ENCODE results near the gene RAB40B. TPM values are rescaled to one million over a fixed set of nuclear protein-coding genes. Genes with fewer than 3 reads are reported as not detected.

The RAB40B gene
- total and polyA plus RNA-seq, 4 donors: 2.9 to 12.1 (median 10.5) TPM

DNA sequence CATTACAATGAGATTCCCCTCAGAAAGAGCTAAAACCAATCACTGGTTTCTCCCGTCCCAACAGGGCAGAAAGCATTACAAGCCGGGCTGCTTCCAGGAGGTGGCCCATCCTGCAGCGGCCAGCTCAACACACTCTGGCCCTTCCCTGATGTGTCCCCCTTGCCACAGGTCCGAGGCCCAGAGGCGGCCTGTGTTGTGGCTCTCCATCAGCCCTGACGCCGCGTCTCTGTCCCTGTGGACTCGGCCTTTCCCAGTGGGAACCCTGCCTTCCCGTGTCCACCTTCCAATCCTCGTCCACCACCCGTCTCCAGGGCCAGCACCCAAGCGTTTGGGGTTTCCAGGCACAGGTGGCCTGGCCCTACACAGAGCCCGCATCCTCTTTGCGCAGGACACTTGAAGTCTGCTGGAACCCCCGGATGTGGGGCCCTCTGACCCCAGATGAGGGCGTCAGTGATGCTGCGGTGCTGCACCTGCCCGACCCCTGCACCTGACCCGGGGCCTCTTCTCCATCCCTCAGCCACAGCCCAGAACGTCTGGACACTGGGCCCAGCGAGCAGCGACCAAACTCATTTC lies 21.1 kb downstream of the RAB40B start:
- Histone ChIP-seq H3K4me3 (ENCODE audit: low read depth in 1 of 3, low read length in 3 of 3) (no peak overlapping the region), H3K27me3 (ENCODE audit: control insufficient read depth in 4 of 4, insufficient read depth in 4 of 4, low read length in 3 of 4) (no peaks in the 10 kb centered on the region), H3K27ac (ENCODE audit: low read depth in 1 of 2, low read length in 2 of 2) (no peak overlapping the region), H3K36me3 (ENCODE audit: control insufficient read depth in 4 of 4, insufficient read depth in 3 of 4, low read depth in 1 of 4, low read length in 3 of 4) (no peaks in the 10 kb centered on the region), H3K4me1 (ENCODE audit: control insufficient read depth in 4 of 4, insufficient read depth in 4 of 4, low read length in 3 of 4) (peaks cover 10 to 16% (median 13%) of the 10 kb centered on the region in 4 donors), H3K9ac (ENCODE audit: low read depth in 1 of 2, low read length in 2 of 2) (no peak overlapping the region), H3K9me3 (ENCODE audit: control insufficient read depth in 4 of 4, low read length in 3 of 4) (no peaks in the 10 kb centered on the region)
- 91% methylated on average over 23 of the region's 23 CpGs for WGBS
- DNase-seq (ENCODE audit: low spot score): no peak
- no peak for TF ChIP-seq FOXA1 (IDR thresholded peaks at IDR 0.05)
- TF ChIP-seq, protein P1, sequence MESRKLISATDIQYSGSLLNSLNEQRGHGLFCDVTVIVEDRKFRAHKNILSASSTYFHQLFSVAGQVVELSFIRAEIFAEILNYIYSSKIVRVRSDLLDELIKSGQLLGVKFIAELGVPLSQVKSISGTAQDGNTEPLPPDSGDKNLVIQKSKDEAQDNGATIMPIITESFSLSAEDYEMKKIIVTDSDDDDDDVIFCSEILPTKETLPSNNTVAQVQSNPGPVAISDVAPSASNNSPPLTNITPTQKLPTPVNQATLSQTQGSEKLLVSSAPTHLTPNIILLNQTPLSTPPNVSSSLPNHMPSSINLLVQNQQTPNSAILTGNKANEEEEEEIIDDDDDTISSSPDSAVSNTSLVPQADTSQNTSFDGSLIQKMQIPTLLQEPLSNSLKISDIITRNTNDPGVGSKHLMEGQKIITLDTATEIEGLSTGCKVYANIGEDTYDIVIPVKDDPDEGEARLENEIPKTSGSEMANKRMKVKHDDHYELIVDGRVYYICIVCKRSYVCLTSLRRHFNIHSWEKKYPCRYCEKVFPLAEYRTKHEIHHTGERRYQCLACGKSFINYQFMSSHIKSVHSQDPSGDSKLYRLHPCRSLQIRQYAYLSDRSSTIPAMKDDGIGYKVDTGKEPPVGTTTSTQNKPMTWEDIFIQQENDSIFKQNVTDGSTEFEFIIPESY (IDR thresholded peaks at IDR 0.05): no peak
- TF ChIP-seq EGR1 (IDR thresholded peaks at IDR 0.05; ENCODE audit: low read depth in 2 of 2): no peak
- TF ChIP-seq, protein P2, sequence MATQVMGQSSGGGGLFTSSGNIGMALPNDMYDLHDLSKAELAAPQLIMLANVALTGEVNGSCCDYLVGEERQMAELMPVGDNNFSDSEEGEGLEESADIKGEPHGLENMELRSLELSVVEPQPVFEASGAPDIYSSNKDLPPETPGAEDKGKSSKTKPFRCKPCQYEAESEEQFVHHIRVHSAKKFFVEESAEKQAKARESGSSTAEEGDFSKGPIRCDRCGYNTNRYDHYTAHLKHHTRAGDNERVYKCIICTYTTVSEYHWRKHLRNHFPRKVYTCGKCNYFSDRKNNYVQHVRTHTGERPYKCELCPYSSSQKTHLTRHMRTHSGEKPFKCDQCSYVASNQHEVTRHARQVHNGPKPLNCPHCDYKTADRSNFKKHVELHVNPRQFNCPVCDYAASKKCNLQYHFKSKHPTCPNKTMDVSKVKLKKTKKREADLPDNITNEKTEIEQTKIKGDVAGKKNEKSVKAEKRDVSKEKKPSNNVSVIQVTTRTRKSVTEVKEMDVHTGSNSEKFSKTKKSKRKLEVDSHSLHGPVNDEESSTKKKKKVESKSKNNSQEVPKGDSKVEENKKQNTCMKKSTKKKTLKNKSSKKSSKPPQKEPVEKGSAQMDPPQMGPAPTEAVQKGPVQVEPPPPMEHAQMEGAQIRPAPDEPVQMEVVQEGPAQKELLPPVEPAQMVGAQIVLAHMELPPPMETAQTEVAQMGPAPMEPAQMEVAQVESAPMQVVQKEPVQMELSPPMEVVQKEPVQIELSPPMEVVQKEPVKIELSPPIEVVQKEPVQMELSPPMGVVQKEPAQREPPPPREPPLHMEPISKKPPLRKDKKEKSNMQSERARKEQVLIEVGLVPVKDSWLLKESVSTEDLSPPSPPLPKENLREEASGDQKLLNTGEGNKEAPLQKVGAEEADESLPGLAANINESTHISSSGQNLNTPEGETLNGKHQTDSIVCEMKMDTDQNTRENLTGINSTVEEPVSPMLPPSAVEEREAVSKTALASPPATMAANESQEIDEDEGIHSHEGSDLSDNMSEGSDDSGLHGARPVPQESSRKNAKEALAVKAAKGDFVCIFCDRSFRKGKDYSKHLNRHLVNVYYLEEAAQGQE (IDR thresholded peaks at IDR 0.05): no peak
- TF ChIP-seq FOXA2 (IDR thresholded peaks at IDR 0.05): no peak
- no peak for TF ChIP-seq TAF1 (conservative IDR thresholded peaks at IDR 0.05)
- TF ChIP-seq HNF4A (conservative IDR thresholded peaks at IDR 0.05): no peak
- no peak for TF ChIP-seq HNF4G (IDR thresholded peaks at IDR 0.05)
- no peak for TF ChIP-seq JUND (IDR thresholded peaks at IDR 0.05)
- TF ChIP-seq RXRA (IDR thresholded peaks at IDR 0.05): no peak
- TF ChIP-seq RAD21 (IDR thresholded peaks at IDR 0.05): no peak
- TF ChIP-seq, protein P3, sequence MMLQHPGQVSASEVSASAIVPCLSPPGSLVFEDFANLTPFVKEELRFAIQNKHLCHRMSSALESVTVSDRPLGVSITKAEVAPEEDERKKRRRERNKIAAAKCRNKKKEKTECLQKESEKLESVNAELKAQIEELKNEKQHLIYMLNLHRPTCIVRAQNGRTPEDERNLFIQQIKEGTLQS (IDR thresholded peaks at IDR 0.05): no peak
- no peak for TF ChIP-seq YY1 (IDR thresholded peaks at IDR 0.05)
- TF ChIP-seq, protein P4, sequence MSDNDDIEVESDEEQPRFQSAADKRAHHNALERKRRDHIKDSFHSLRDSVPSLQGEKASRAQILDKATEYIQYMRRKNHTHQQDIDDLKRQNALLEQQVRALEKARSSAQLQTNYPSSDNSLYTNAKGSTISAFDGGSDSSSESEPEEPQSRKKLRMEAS (IDR thresholded peaks at IDR 0.05): no peak
- TF ChIP-seq SP1 (IDR thresholded peaks at IDR 0.05): no peak

DNA sequence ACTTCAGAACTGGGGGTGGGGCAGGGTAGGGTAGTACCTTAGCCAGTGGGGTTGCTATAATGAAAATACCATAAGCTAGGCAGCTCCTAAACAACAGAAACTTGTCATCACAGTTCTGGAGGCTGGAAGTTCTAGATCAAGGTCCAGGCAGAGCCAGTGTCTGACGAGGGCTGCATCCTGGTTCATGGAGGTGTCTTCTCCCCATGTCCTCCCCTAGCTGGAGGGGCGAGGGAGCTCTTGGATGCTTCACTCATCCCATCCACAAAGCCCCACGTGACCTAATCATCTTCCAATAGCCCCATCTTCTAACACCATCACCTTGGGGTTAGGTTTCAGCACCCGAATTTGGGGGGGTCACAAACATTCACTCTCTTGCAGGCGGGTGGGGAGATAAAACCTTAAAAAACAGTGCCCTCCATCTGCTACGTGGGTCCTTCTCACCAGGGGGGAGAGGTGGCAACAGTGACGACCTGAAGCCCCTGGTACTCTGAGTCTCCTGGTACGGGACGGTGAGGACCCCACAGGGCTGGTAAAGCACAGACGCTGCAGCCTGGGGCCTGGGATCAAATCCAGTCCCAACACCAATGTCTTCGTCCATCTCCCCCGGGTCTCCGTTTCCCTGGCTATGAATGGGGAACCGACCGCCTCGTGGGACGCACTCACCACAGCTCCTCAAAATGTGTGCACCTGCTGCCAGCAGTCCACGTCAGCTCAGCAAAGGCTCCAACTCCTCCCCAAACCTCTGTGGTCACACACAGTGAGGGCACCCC lies 22.8 kb downstream of the RAB40B start:
- Histone ChIP-seq H3K4me1 (ENCODE audit: control insufficient read depth in 4 of 4, insufficient read depth in 4 of 4, low read length in 3 of 4) (peaks cover 10 to 16% (median 13%) of the 10 kb centered on the region in 4 donors), H3K9me3 (ENCODE audit: control insufficient read depth in 4 of 4, low read length in 3 of 4) (no peaks in the 10 kb centered on the region), H3K36me3 (ENCODE audit: control insufficient read depth in 4 of 4, insufficient read depth in 3 of 4, low read depth in 1 of 4, low read length in 3 of 4) (no peaks in the 10 kb centered on the region), H3K9ac (ENCODE audit: low read depth in 1 of 2, low read length in 2 of 2) (no peak overlapping the region), H3K4me3 (ENCODE audit: low read depth in 1 of 3, low read length in 3 of 3) (no peak overlapping the region), H3K27me3 (ENCODE audit: control insufficient read depth in 4 of 4, insufficient read depth in 4 of 4, low read length in 3 of 4) (no peaks in the 10 kb centered on the region), H3K27ac (ENCODE audit: low read depth in 1 of 2, low read length in 2 of 2) (peak overlapping the region in 1 of 2 donors; percentile 18)
- DNase-seq (ENCODE audit: low spot score): no peak
- peak in 1 of 2 donors; percentile 15 for TF ChIP-seq HNF4A (conservative IDR thresholded peaks at IDR 0.05)
- TF ChIP-seq, protein P4 (IDR thresholded peaks at IDR 0.05): no peak
- WGBS: 86% methylated on average over 18 of the region's 18 CpGs

Data from liver (tissue), 9 donors.